HepG2 (cell line): Measurements from ENCODE around the gene GRK6. TPM values are rescaled to one million over a fixed set of nuclear protein-coding genes. Genes with fewer than 3 reads are reported as not detected.
A peak's percentile ranks its signal among the peaks of the same experiment; 100 is the strongest.

Source experiments
- CC2D1A ChIP-seq: sonication (generic); formaldehyde crosslinking; IDR thresholded peaks from 2 replicates; pipeline ENCODE4 v1.8.1; 2023; ENCODE audit warnings: mild to moderate bottlenecking, missing genetic modification reagents
- DRAP1 ChIP-seq: IDR thresholded peaks from 2 replicates; pipeline ENCODE4 v1.6.1; 2016; ENCODE audit warnings: missing genetic modification reagents, missing compliant biosample characterization
- ERF ChIP-seq: IDR thresholded peaks from 2 replicates; pipeline ENCODE4 v1.6.1; 2018; ENCODE audit warnings: missing biosample characterization, missing genetic modification reagents
- GABPA ChIP-seq, 2 experiments: IDR thresholded peaks; 2 replicates each; pipeline ENCODE4 v1.6.1; 2011 to 2016; ENCODE audit warnings: low read depth in 2 of 2, low read length in 1 of 2, missing biosample characterization in 1 of 2, missing genetic modification characterization in 1 of 2
- GATAD2A ChIP-seq: IDR thresholded peaks from 2 replicates; pipeline ENCODE4 v1.6.1; 2016
- GLI4 ChIP-seq: sonication (generic); formaldehyde crosslinking; IDR thresholded peaks from 2 replicates; pipeline ENCODE4 v1.5.1; 2020; ENCODE audit warnings: missing genetic modification reagents, mild to moderate bottlenecking, moderate library complexity, borderline replicate concordance
- MEIS1 ChIP-seq: sonication (generic); formaldehyde crosslinking; IDR thresholded peaks from 2 replicates; pipeline ENCODE4 v1.9.0; 2021; ENCODE audit warnings: mild to moderate bottlenecking, missing genetic modification reagents, moderate library complexity, borderline replicate concordance
- MLX ChIP-seq: IDR thresholded peaks from 2 replicates; pipeline ENCODE4 v1.6.1; 2016
- MZF1 ChIP-seq: sonication (generic); formaldehyde crosslinking; IDR thresholded peaks from 2 replicates; pipeline ENCODE4 v1.8.1; 2023; ENCODE audit warnings: mild to moderate bottlenecking, missing genetic modification reagents, borderline replicate concordance
- SRSF1 ChIP-seq: fragments of 200-400 bp; formaldehyde crosslinking; optimal IDR thresholded peaks from 2 replicates; pipeline ENCODE3; 2017; ENCODE audit warnings: mild to moderate bottlenecking, low read depth, low read length, moderate library complexity
- SRSF9 ChIP-seq: fragments of 200-400 bp; formaldehyde crosslinking; IDR thresholded peaks from 2 replicates; pipeline ENCODE4 v1.6.1; 2018; ENCODE audit warnings: borderline replicate concordance, mild to moderate bottlenecking, low read depth, low read length; ENCODE audit not compliant: insufficient read depth, poor library complexity, severe bottlenecking
- TFDP1 ChIP-seq: IDR thresholded peaks from 2 replicates; pipeline ENCODE4 v1.6.1; 2016; ENCODE audit warnings: missing compliant biosample characterization, missing genetic modification reagents, borderline replicate concordance
- U2AF2 ChIP-seq: fragments of 200-400 bp; formaldehyde crosslinking; IDR thresholded peaks from 2 replicates; pipeline ENCODE4 v1.6.1; 2017; ENCODE audit warnings: low read depth, mild to moderate bottlenecking, low read length
- ZNF274 ChIP-seq: sonication (generic); formaldehyde crosslinking; IDR thresholded peaks from 2 replicates; pipeline ENCODE4 v1.5.1; 2020; ENCODE audit warnings: mild to moderate bottlenecking, missing genetic modification reagents
- ZNF335 ChIP-seq: sonication (generic); formaldehyde crosslinking; IDR thresholded peaks from 2 replicates; pipeline ENCODE4 v1.4.0; 2020; ENCODE audit warnings: missing genetic modification reagents
- ZNF446 ChIP-seq: sonication (generic); formaldehyde crosslinking; IDR thresholded peaks from 2 replicates; pipeline ENCODE4 v1.5.0; 2020; ENCODE audit warnings: mild to moderate bottlenecking, missing genetic modification reagents
- ZNF484 ChIP-seq: sonication (generic); formaldehyde crosslinking; IDR thresholded peaks from 2 replicates; pipeline ENCODE4 v1.5.1; 2020; ENCODE audit warnings: mild to moderate bottlenecking, low read depth, missing genetic modification reagents, borderline replicate concordance
- ZNF563 ChIP-seq: sonication (generic); formaldehyde crosslinking; IDR thresholded peaks from 2 replicates; pipeline ENCODE4 v1.8.0; 2022; ENCODE audit warnings: mild to moderate bottlenecking, moderate library complexity, missing genetic modification reagents
- ZNF792 ChIP-seq: IDR thresholded peaks from 2 replicates; pipeline ENCODE4 v1.6.1; 2016
- polyA plus RNA-seq, 8 experiments: library from polyadenylated mRNA; depleted of rRNA in 3 of 8; stranded (reverse) in 7 of 8; unstranded in 1 of 8; fragments of >200 nt; fragmentation: Illumina TruSeq in 4 of 8; extraction: Trizol in 4 of 8; gene quantifications; 2 replicates each; pipeline versions ENCODE4 v1.2.1 to v1.2.3, GENCODE V29; 2011 to 2016; ENCODE audit warnings: low read depth in 4 of 8, missing spikeins in 1 of 8, mixed read lengths in 1 of 8; ENCODE audit not compliant: insufficient read depth in 1 of 8
- total RNA-seq, 5 experiments: library from RNA; depleted of rRNA; stranded (reverse); fragments of >200 nt; fragmentation: Illumina TruSeq; extraction: Trizol; gene quantifications; 2 replicates each; pipeline ENCODE4 v1.2.3, GENCODE V29; 2016; ENCODE audit warnings: low read depth in 1 of 5
- TF ChIP-seq, protein P1 (sequence below): sonication (generic); formaldehyde crosslinking; IDR thresholded peaks from 2 replicates; pipeline ENCODE4 v1.5.0; 2020; ENCODE audit warnings: mild to moderate bottlenecking, missing genetic modification reagents, moderate library complexity
- TF ChIP-seq, protein P2 (sequence below): sonication (generic); formaldehyde crosslinking; IDR thresholded peaks from 2 replicates; pipeline ENCODE4 v1.8.1; 2023; ENCODE audit warnings: mild to moderate bottlenecking, missing genetic modification reagents
- TF ChIP-seq, protein P3 (sequence below): sonication (generic); IDR thresholded peaks from 2 replicates; pipeline ENCODE4 v1.6.1; 2016; ENCODE audit warnings: low read depth, borderline replicate concordance
- TF ChIP-seq, protein P4 (sequence below): sonication (generic); formaldehyde crosslinking; conservative IDR thresholded peaks from 2 replicates; pipeline ENCODE4 v1.8.1; 2023; ENCODE audit warnings: missing genetic modification reagents

Gene GRK6
- total and polyA plus RNA-seq, 2 of the 13 experiments (the other 11 are each of a cell fraction or from before 2014, with no cell fraction given), result 13.2 to 19.9 TPM

DNA sequence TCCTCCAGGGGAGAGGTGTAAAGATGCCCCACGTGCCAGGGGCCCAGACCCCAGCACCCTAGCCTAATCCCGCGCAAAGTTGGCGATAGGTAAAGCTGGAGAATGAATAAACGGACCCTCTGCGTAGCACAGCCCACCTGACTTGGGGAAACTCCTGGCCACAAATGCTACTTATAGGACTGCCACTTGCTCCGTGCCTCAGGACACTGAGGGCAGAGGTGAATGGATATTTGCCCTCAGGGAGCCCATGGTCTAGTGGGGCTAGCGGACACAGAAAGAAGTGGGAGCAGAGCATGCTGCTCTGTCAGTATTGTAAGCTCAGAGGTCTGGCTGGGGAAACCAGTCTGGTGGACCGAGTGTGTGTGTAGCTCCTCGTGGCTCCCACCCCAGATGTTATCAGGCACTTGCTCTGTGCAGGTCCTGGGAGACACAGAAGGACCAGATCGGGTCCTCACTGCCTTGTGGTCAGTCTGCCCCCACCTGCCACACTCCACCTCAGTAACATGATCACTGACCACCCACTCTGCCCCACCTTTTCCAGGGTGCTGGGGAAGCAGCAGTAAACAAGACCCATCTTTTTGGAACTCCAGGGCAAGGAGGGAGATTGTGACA lies 841 bp downstream of the GRK6 start (continued):
- TF ChIP-seq, protein P1, sequence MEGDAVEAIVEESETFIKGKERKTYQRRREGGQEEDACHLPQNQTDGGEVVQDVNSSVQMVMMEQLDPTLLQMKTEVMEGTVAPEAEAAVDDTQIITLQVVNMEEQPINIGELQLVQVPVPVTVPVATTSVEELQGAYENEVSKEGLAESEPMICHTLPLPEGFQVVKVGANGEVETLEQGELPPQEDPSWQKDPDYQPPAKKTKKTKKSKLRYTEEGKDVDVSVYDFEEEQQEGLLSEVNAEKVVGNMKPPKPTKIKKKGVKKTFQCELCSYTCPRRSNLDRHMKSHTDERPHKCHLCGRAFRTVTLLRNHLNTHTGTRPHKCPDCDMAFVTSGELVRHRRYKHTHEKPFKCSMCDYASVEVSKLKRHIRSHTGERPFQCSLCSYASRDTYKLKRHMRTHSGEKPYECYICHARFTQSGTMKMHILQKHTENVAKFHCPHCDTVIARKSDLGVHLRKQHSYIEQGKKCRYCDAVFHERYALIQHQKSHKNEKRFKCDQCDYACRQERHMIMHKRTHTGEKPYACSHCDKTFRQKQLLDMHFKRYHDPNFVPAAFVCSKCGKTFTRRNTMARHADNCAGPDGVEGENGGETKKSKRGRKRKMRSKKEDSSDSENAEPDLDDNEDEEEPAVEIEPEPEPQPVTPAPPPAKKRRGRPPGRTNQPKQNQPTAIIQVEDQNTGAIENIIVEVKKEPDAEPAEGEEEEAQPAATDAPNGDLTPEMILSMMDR (CRISPR knock-in tag), result 0 out of 2 replicates have a peak, but pooled peaks have one; percentile 0
- TF ChIP-seq, protein P2, sequence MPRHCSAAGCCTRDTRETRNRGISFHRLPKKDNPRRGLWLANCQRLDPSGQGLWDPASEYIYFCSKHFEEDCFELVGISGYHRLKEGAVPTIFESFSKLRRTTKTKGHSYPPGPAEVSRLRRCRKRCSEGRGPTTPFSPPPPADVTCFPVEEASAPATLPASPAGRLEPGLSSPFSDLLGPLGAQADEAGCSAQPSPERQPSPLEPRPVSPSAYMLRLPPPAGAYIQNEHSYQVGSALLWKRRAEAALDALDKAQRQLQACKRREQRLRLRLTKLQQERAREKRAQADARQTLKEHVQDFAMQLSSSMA (CRISPR knock-in tag), result 0 out of 2 replicates have a peak, but pooled peaks have one; percentile 9
- TF ChIP-seq TFDP1 (CRISPR knock-in tag) (no peak), GATAD2A (CRISPR knock-in tag) (0 out of 2 replicates have a peak, but pooled peaks have one; percentile 21), ZNF563 (CRISPR knock-in tag) (0 out of 2 replicates have a peak, but pooled peaks have one; percentile 31), ZNF274 (CRISPR knock-in tag) (peak; percentile 54; the same call in 1 of the 2 replicates), GABPA (IDR thresholded peaks at IDR 0.05; ENCODE audit: low read depth, low read length) (no peak), GABPA (CRISPR knock-in tag; IDR thresholded peaks at IDR 0.05; ENCODE audit: low read depth) (no peak), ZNF484 (CRISPR knock-in tag) (no peak), CC2D1A (no peak), SRSF1 (no peak), GLI4 (CRISPR knock-in tag) (no peak), ZNF335 (no peak), U2AF2 (no peak), ZNF792 (CRISPR knock-in tag) (no peak), DRAP1 (CRISPR knock-in tag) (no peak), MLX (no peak), ERF (CRISPR knock-in tag) (no peak), MEIS1 (CRISPR knock-in tag) (no peak), SRSF9 (no peak), ZNF446 (CRISPR knock-in tag) (no peak), MZF1 (CRISPR knock-in tag) (no peak)
- TF ChIP-seq, protein P3, sequence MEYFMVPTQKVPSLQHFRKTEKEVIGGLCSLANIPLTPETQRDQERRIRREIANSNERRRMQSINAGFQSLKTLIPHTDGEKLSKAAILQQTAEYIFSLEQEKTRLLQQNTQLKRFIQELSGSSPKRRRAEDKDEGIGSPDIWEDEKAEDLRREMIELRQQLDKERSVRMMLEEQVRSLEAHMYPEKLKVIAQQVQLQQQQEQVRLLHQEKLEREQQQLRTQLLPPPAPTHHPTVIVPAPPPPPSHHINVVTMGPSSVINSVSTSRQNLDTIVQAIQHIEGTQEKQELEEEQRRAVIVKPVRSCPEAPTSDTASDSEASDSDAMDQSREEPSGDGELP, result no peak
- TF ChIP-seq, protein P4, sequence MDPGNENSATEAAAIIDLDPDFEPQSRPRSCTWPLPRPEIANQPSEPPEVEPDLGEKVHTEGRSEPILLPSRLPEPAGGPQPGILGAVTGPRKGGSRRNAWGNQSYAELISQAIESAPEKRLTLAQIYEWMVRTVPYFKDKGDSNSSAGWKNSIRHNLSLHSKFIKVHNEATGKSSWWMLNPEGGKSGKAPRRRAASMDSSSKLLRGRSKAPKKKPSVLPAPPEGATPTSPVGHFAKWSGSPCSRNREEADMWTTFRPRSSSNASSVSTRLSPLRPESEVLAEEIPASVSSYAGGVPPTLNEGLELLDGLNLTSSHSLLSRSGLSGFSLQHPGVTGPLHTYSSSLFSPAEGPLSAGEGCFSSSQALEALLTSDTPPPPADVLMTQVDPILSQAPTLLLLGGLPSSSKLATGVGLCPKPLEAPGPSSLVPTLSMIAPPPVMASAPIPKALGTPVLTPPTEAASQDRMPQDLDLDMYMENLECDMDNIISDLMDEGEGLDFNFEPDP (CRISPR knock-in tag), result no peak
